HK-2 (cell line): ENCODE data around the gene TMIGD2.
A peak's percentile ranks its signal among the peaks of the same experiment; 100 is the strongest.

Experiments
- DNase-seq: peaks from one replicate; pipeline ENCODE4 v3.0.0-alpha.2; 2018; ENCODE audit not compliant: unreplicated experiment

Gene TMIGD2

GRCh38 chr19:4326837-4327251, 24.7 kb upstream of the TMIGD2 start:
- no peak for DNase-seq

DNA sequence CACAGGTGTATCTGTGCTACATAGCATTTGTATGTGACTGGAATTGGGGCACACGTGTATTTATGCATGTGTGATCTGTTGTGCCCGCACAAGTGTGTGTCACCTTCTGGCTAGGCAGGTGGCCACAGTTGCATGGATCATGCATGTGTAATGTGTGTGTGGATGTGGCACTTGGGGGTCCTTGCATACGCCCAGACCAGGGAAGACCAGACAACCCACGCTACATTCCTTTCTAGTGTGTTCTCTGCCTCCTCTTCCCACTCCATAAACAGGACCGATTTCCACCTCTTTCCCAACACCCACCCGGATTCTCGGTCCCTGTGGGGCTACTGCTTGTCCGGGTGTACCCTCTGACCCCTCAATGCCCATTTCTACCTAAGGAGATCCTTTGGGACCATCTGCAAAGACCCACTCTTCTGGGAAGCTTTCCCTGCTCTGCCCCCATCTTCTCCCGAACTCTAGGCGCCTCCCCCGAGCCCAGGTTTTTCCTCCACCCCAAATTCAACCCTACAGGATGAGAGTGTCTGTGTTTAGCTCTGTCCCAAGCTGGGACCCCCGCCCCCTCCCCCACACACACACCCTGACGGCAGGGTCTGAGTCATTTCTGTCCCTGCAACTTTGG, 24.1 kb upstream of the TMIGD2 start:
- no peak for DNase-seq

GRCh38 chr19:4324228-4324627, 22.0 kb upstream of the TMIGD2 start:
- DNase-seq = no peak

GRCh38 chr19:4323692-4324091, 21.5 kb upstream of the TMIGD2 start:
- no peak for DNase-seq

DNA sequence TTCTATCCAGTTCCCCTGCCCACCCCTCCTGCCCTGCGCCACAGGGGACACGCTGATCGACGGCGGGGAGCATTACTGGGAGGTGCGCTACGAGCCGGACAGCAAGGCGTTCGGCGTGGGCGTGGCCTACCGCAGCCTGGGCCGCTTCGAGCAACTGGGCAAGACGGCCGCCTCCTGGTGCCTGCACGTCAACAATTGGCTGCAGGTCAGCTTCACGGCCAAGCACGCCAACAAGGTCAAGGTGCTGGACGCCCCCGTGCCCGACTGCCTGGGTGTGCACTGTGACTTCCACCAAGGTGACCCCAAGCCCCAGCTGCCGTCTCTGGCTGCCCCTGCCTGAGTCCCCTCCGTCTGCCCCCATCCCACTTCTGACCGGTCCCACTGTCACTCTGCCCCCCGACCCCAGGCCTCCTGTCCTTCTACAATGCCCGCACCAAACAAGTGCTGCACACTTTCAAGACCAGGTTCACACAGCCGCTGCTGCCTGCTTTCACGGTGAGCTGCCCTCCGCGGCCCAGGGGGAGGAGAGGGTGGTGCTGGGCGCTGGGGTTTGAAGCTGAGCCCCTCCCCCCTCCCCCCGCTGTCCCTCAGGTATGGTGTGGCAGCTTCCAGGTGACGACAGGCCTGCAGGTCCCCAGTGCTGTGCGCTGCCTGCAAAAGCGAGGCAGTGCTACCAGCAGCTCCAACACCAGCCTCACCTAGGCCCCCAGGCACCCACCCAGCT, 20.9 kb upstream of the TMIGD2 start:
- no peak for DNase-seq

DNA sequence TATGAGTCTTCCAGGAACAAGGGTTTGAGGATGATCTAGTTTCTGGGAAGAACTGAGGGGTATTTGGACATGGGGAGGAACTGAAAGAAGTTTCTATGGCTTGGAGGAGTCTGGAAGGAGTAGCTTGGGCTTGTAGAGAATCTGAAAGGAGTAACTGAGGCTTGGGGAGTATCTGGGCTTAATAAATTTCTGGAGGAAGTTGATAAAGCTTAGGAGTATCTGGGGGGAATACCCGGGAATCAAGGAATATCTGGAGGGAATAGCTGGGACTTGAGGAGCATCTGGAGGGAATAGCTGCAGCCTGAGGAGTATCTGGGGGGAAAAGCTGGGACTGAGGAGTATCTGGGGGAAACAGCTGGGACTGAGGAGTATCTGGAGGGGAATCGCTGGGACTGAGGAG, 18.2 kb upstream of the TMIGD2 start:
- DNase-seq = no peak

- no peak for DNase-seq
Observed at GRCh38 chr19:4319067-4319718, 17.0 kb upstream of the TMIGD2 start.

- DNase-seq = no peak
Observed at GRCh38 chr19:4318460-4318859, 16.3 kb upstream of the TMIGD2 start.

GRCh38 chr19:4316956-4317355, 14.8 kb upstream of the TMIGD2 start:
- no peak for DNase-seq

GRCh38 chr19:4313847-4314490, 11.8 kb upstream of the TMIGD2 start:
- DNase-seq = no peak

DNA sequence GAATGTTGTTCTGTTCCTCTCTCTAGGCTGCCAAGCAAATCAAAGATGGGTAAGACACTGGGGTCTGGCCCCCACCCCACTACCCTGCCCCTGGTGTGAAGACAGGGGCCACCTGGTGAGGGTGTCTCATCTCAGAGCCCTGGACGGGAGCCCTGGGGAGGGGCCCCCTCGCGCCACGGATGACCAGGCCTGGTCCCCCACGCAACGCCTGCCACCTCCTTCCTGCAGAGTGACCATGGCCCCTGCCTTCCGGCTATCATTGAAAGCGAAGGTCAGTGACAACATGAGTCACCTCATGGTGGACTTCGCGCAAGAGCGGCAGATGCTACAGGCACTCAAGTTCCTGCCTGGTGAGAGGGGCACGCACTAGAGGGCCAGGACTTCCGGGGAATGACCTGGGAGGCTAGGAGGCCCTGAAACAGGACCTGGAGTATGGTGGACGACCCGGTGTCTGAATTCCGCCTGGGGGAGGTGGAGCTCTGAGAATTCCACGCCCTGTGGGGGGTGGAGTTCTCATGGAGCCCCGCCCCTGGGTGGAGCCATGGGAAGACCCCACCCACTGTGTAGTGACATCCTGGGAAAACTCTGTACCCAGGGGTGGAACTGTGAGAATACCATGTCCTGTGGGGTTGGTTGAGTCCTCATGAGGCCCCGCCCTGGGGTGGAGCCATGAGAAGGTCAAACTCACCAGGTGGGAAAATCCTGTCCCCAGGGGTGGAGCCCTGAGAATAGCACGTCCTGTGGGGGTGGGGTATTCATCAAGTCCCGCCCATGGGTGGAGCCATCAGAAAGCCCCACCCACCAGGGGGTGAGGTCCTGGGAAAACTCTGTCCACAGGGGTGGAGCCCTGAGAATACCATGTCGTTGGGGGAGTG, 8.3 kb upstream of the TMIGD2 start:
- no peak for DNase-seq

DNA sequence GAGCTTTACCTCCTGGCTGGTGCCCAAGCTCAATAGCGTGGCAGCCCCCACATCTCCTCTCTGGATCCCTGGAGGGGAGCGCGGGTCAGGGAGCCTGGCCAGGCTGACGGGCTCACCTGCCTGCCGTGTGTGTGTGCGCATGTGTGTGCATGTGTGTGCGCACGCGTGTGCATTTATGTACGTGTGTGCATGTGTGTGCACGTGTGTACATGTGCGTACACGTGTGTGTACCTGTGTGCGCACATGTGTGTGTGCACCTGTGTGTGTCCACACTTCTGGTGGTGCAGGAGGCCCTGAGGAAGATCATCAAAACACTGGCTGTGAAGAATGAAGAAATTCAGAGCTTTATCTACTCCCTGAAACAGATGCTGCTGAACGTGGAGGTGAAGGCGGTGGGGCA, 3.5 kb upstream of the TMIGD2 start:
- no peak for DNase-seq

- DNase-seq = no peak
Observed at GRCh38 chr19:4305257-4305612, 3.0 kb upstream of the TMIGD2 start.

DNA sequence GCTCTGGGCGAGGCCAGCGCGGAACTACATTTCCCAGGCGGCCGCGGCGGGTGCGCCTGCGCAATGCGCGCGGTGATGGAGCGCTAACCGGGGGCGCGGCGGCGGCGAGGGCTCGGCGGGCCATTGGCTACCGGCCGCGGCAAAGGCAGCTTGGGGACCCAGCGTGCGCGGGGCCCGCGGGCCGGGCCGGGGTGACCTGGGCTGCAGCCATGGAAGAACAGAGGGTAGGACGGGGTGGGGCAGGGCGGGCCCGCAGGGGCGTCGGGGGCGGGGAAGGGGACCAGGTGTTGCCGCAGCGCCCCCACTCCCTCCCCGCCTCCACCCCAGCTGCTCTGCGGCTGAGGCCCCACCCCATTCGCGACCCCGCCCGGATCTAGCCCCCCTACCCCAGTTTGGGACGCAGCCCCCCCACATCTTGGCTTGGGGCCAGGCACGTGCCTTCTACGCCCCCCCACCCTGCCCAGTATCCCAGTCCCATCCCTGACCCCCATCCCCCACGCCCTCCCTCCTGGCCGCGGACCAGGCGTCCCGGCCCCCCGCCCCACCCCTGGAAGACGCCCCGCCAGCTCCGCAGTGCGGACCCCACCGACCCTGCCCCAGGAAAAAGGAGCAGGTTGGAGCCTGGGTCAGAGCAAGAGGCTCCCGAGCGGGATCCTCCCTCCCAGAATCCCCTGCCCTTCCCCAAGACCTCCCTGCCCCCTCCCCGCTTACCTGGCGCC, 2.5 kb upstream of the TMIGD2 start, which contains the start of gene FSD1:
Gene FSD1 (plus strand): TSS at position 61 of the 719 bp plus-strand sequence. CDS start 149 bp downstream, at position 210.
- peak; percentile 81 for DNase-seq

GRCh38 chr19:4303819-4304537, 1.8 kb upstream of the TMIGD2 start:
- DNase-seq = no peak

GRCh38 chr19:4301590-4302242, 473 bp downstream of the TMIGD2 start:
- DNase-seq = no peak

- no peak for DNase-seq
Observed at GRCh38 chr19:4300589-4300988, 1.6 kb downstream of the TMIGD2 start.

- DNase-seq = no peak
Observed at GRCh38 chr19:4298810-4299550, 3.2 kb downstream of the TMIGD2 start.
